Measurements from ENCODE around the gene GAGE12J.
"Not testable (repeated sequence)": the region's sequence is repeated elsewhere in the genome, so short reads cannot be mapped to it uniquely, and the experiment has no call there.

Gene GAGE12J, protein sequence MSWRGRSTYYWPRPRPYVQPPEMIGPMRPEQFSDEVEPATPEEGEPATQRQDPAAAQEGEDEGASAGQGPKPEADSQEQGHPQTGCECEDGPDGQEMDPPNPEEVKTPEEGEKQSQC

GRCh38 chrX:49321737-49322136 lies at the start of gene GAGE12J:
Gene GAGE12J (plus strand): TSS chrX:49322037. CDS start chrX:49323194, 1,157 bp downstream.
- H3K27ac ChIP-seq (ENCODE audit: low read length); H3K4me3 ChIP-seq (ENCODE audit: low read depth in 1 of 2, low read length in 2 of 2); H3K36me3 ChIP-seq (ENCODE audit: control insufficient read depth in 1 of 2, insufficient read depth in 2 of 2, low read length in 2 of 2); H3K4me1 ChIP-seq (ENCODE audit: control insufficient read depth in 1 of 2, insufficient read depth in 2 of 2, low read length in 2 of 2); H3K9me3 ChIP-seq (ENCODE audit: control insufficient read depth in 1 of 2, low read length in 2 of 2); H3K27me3 ChIP-seq (ENCODE audit: low read depth, low read length): not testable (repeated sequence)

- no peak overlapping the region for H3K27ac ChIP-seq (ENCODE audit: low read length)
- no peaks in the 10 kb centered on the region for H3K27me3 ChIP-seq (ENCODE audit: low read depth, low read length)
- H3K4me1 ChIP-seq (ENCODE audit: control insufficient read depth in 1 of 2, insufficient read depth in 2 of 2, low read length in 2 of 2) = peaks cover 7 to 45% of the 10 kb centered on the region in 2 donors
- H3K4me3 ChIP-seq (ENCODE audit: low read depth in 1 of 2, low read length in 2 of 2) = no peak overlapping the region
- no peaks in the 10 kb centered on the region for H3K36me3 ChIP-seq (ENCODE audit: control insufficient read depth in 1 of 2, insufficient read depth in 2 of 2, low read length in 2 of 2)
- H3K9me3 ChIP-seq (ENCODE audit: control insufficient read depth in 1 of 2, low read length in 2 of 2) = no peaks in the 10 kb centered on the region
Observed at GRCh38 chrX:49272421-49272820, 49.4 kb upstream of the GAGE12J start.

DNA sequence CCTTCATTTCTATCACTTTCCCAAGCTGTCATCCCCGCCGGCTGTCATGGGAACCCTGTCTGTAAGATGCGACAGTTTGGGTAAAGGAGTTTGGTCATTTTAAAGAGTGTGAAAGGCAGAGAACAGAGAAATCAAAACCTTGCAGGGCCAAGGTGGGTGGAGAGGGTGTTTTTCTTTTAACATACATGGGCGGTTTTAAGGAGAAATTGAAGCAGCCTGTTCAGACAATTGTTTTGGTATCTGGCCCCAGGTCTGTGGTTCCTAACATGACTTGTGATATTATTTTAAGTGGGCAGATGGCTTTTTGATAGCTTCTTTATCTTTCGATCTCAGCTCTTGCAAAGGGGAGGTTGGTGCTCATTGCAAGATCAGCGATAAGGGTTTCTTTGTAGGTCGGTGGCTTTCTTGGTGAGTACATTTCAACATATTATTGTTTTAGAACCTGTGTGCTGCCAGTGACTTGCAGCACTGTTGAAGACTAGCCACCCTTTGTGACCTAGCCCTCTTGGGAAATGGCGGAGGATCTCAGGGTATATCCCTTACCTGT lies 48.6 kb upstream of the GAGE12J start:
- H3K36me3 ChIP-seq (ENCODE audit: control insufficient read depth in 1 of 2, insufficient read depth in 2 of 2, low read length in 2 of 2) = no peaks in the 10 kb centered on the region
- H3K9me3 ChIP-seq (ENCODE audit: control insufficient read depth in 1 of 2, low read length in 2 of 2) = no peaks in the 10 kb centered on the region
- peaks cover 7 to 45% of the 10 kb centered on the region in 2 donors for H3K4me1 ChIP-seq (ENCODE audit: control insufficient read depth in 1 of 2, insufficient read depth in 2 of 2, low read length in 2 of 2)
- no peak overlapping the region for H3K27ac ChIP-seq (ENCODE audit: low read length)
- H3K4me3 ChIP-seq (ENCODE audit: low read depth in 1 of 2, low read length in 2 of 2) = no peak overlapping the region
- no peaks in the 10 kb centered on the region for H3K27me3 ChIP-seq (ENCODE audit: low read depth, low read length)

DNA sequence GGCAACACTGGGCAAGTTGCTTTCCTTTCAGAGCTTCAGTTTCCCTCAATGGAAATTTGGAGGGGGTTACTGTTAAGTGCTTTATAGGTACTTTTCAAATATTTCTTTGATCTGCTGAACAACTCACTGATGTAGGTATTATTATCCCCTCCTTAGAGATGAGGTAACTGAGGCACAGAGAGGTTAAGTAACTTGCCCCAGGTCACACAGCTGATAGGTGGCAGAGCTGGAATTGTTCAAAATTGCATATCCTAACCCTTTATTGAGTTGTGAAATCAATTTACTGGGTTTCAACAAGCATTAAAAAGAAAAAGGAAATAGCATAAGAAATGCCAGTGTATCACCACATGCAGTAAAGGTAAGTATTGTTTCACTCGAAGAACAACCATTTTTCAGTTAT lies 45.6 kb upstream of the GAGE12J start:
- Histone ChIP-seq H3K9me3 (ENCODE audit: control insufficient read depth in 1 of 2, low read length in 2 of 2) (no peaks in the 10 kb centered on the region), H3K4me1 (ENCODE audit: control insufficient read depth in 1 of 2, insufficient read depth in 2 of 2, low read length in 2 of 2) (peaks cover 7 to 34% of the 10 kb centered on the region in 2 donors), H3K27ac (ENCODE audit: low read length) (no peak overlapping the region), H3K36me3 (ENCODE audit: control insufficient read depth in 1 of 2, insufficient read depth in 2 of 2, low read length in 2 of 2) (no peaks in the 10 kb centered on the region), H3K27me3 (ENCODE audit: low read depth, low read length) (no peaks in the 10 kb centered on the region), H3K4me3 (ENCODE audit: low read depth in 1 of 2, low read length in 2 of 2) (no peak overlapping the region)

- peaks cover 7 to 27% of the 10 kb centered on the region in 2 donors for H3K4me1 ChIP-seq (ENCODE audit: control insufficient read depth in 1 of 2, insufficient read depth in 2 of 2, low read length in 2 of 2)
- H3K4me3 ChIP-seq (ENCODE audit: low read depth in 1 of 2, low read length in 2 of 2) = no peak overlapping the region
- no peak overlapping the region for H3K27ac ChIP-seq (ENCODE audit: low read length)
- H3K27me3 ChIP-seq (ENCODE audit: low read depth, low read length) = no peaks in the 10 kb centered on the region
- H3K36me3 ChIP-seq (ENCODE audit: control insufficient read depth in 1 of 2, insufficient read depth in 2 of 2, low read length in 2 of 2) = no peaks in the 10 kb centered on the region
- H3K9me3 ChIP-seq (ENCODE audit: control insufficient read depth in 1 of 2, low read length in 2 of 2) = no peaks in the 10 kb centered on the region
Observed at GRCh38 chrX:49276671-49277534, 44.9 kb upstream of the GAGE12J start.

DNA sequence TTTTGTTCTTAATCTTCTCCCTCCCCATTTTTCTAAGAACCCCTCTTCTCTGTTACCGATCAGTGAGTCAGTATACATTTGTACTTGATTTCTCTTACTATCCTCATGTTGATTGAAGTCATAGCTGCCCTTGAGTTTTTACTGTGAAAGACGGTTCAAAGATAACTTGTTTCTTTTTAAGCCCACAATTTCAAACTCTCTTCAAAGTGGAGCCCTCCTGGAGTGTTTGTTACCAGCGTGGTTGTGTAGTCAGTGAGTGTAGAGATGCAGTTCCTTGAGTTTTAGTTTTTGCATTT lies 44.4 kb upstream of the GAGE12J start:
- H3K4me3 ChIP-seq (ENCODE audit: low read depth in 1 of 2, low read length in 2 of 2) = no peak overlapping the region
- no peaks in the 10 kb centered on the region for H3K36me3 ChIP-seq (ENCODE audit: control insufficient read depth in 1 of 2, insufficient read depth in 2 of 2, low read length in 2 of 2)
- H3K4me1 ChIP-seq (ENCODE audit: control insufficient read depth in 1 of 2, insufficient read depth in 2 of 2, low read length in 2 of 2) = peaks cover 2 to 22% of the 10 kb centered on the region in 2 donors
- no peaks in the 10 kb centered on the region for H3K9me3 ChIP-seq (ENCODE audit: control insufficient read depth in 1 of 2, low read length in 2 of 2)
- H3K27me3 ChIP-seq (ENCODE audit: low read depth, low read length) = no peaks in the 10 kb centered on the region
- H3K27ac ChIP-seq (ENCODE audit: low read length) = no peak overlapping the region

DNA sequence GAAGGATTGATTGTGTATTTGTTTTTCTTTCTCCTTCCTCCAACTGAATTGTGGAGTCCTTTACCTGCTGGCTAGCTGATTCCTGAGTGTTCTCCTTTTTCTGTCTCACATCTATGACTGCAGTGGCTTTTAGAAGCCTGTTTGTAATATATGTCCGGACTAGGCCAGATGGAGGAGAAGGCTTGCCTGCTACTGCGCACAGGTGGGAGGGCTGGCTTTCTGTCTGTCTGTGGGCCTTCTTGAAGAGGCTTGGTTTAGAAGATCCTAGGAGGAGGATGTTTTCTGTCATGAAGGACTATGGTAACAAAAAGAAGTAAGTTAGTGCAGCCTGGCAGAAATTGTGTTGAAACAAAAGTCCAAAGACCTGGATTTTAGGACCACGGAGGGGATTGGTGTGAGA lies 43.8 kb upstream of the GAGE12J start:
- Histone ChIP-seq H3K4me1 (ENCODE audit: control insufficient read depth in 1 of 2, insufficient read depth in 2 of 2, low read length in 2 of 2) (peaks cover 0 to 17% of the 10 kb centered on the region in 2 donors), H3K4me3 (ENCODE audit: low read depth in 1 of 2, low read length in 2 of 2) (no peak overlapping the region), H3K27ac (ENCODE audit: low read length) (no peak overlapping the region), H3K9me3 (ENCODE audit: control insufficient read depth in 1 of 2, low read length in 2 of 2) (no peaks in the 10 kb centered on the region), H3K36me3 (ENCODE audit: control insufficient read depth in 1 of 2, insufficient read depth in 2 of 2, low read length in 2 of 2) (no peaks in the 10 kb centered on the region), H3K27me3 (ENCODE audit: low read depth, low read length) (no peaks in the 10 kb centered on the region)

- Histone ChIP-seq H3K27me3 (ENCODE audit: low read depth, low read length) (no peaks in the 10 kb centered on the region), H3K9me3 (ENCODE audit: control insufficient read depth in 1 of 2, low read length in 2 of 2) (no peaks in the 10 kb centered on the region), H3K36me3 (ENCODE audit: control insufficient read depth in 1 of 2, insufficient read depth in 2 of 2, low read length in 2 of 2) (no peaks in the 10 kb centered on the region), H3K4me1 (ENCODE audit: control insufficient read depth in 1 of 2, insufficient read depth in 2 of 2, low read length in 2 of 2) (no peaks in the 10 kb centered on the region), H3K27ac (ENCODE audit: low read length) (no peak overlapping the region), H3K4me3 (ENCODE audit: low read depth in 1 of 2, low read length in 2 of 2) (no peak overlapping the region)
Observed at GRCh38 chrX:49282647-49283011, 39.2 kb upstream of the GAGE12J start.

- H3K4me3 ChIP-seq (ENCODE audit: low read depth in 1 of 2, low read length in 2 of 2) = no peak overlapping the region
- no peaks in the 10 kb centered on the region for H3K4me1 ChIP-seq (ENCODE audit: control insufficient read depth in 1 of 2, insufficient read depth in 2 of 2, low read length in 2 of 2)
- H3K9me3 ChIP-seq (ENCODE audit: control insufficient read depth in 1 of 2, low read length in 2 of 2) = no peaks in the 10 kb centered on the region
- no peaks in the 10 kb centered on the region for H3K36me3 ChIP-seq (ENCODE audit: control insufficient read depth in 1 of 2, insufficient read depth in 2 of 2, low read length in 2 of 2)
- H3K27ac ChIP-seq (ENCODE audit: low read length) = no peak overlapping the region
- no peaks in the 10 kb centered on the region for H3K27me3 ChIP-seq (ENCODE audit: low read depth, low read length)
Observed at GRCh38 chrX:49284212-49284611, 37.6 kb upstream of the GAGE12J start.

DNA sequence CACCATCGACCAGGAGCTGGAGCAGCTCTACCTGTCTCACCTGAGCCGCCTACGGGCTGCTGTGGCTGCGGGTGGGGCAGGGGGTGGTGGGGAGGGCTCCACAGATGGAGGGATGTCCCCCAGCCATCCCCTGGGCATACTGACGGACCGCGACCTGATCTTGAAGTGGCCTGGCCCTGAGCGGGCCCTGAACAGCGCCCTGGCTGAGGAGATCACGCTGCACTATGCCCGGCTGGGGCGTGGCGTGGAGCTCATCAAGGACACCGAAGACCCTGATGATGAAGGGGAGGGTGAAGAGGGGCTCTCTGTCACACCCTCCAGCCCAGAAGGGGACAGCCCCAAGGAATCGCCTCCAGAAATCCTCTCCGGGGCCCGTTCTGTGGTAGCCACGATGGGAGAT lies 35.7 kb upstream of the GAGE12J start:
- no peaks in the 10 kb centered on the region for H3K9me3 ChIP-seq (ENCODE audit: control insufficient read depth in 1 of 2, low read length in 2 of 2)
- no peaks in the 10 kb centered on the region for H3K27me3 ChIP-seq (ENCODE audit: low read depth, low read length)
- H3K27ac ChIP-seq (ENCODE audit: low read length) = no peak overlapping the region
- no peaks in the 10 kb centered on the region for H3K36me3 ChIP-seq (ENCODE audit: control insufficient read depth in 1 of 2, insufficient read depth in 2 of 2, low read length in 2 of 2)
- no peaks in the 10 kb centered on the region for H3K4me1 ChIP-seq (ENCODE audit: control insufficient read depth in 1 of 2, insufficient read depth in 2 of 2, low read length in 2 of 2)
- no peak overlapping the region for H3K4me3 ChIP-seq (ENCODE audit: low read depth in 1 of 2, low read length in 2 of 2)

DNA sequence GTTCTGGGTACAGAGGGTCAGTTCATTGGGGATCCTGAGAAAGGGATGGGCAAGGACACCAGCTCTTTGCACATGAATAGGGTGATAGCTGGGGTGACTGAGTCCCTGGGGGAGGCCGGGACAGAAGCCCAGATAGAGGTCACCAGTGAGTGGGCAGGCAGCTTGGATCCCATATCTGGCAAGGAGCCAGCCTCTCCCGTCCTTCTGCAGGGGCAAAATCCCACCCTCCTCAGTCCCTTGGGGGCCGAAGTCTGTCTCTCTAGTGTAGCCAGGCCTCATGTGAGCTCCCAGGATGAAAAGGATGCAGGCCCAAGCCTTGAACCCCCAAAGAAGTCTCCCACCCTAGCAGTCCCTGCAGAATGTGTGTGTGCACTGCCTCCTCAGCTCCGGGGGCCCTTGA lies 35.3 kb upstream of the GAGE12J start:
- H3K27ac ChIP-seq (ENCODE audit: low read length) = no peak overlapping the region
- H3K36me3 ChIP-seq (ENCODE audit: control insufficient read depth in 1 of 2, insufficient read depth in 2 of 2, low read length in 2 of 2) = no peaks in the 10 kb centered on the region
- H3K4me3 ChIP-seq (ENCODE audit: low read depth in 1 of 2, low read length in 2 of 2) = no peak overlapping the region
- no peaks in the 10 kb centered on the region for H3K9me3 ChIP-seq (ENCODE audit: control insufficient read depth in 1 of 2, low read length in 2 of 2)
- no peaks in the 10 kb centered on the region for H3K27me3 ChIP-seq (ENCODE audit: low read depth, low read length)
- H3K4me1 ChIP-seq (ENCODE audit: control insufficient read depth in 1 of 2, insufficient read depth in 2 of 2, low read length in 2 of 2) = no peaks in the 10 kb centered on the region

DNA sequence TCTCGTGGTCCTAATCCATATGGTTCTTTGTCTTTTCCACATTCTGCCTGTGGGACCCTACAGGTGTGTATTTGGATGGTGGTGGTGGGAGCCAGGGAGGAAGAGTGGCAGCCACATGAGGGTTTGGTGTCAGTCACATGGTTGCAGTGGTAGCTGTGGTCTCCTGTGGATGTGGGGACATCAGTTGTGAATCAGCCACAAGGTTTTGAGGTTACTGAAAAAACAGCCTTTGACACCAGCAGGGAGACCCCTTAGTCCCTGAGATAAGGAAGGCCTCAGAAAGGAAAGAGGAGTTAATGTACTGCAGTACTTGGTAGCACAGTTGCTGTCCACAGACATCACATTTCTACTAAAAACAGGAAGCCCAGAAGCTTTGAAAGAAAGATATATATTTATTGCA lies 34.2 kb upstream of the GAGE12J start:
- no peaks in the 10 kb centered on the region for H3K27me3 ChIP-seq (ENCODE audit: low read depth, low read length)
- H3K4me1 ChIP-seq (ENCODE audit: control insufficient read depth in 1 of 2, insufficient read depth in 2 of 2, low read length in 2 of 2) = peaks cover 0 to 5% of the 10 kb centered on the region in 2 donors
- H3K27ac ChIP-seq (ENCODE audit: low read length) = no peak overlapping the region

More for the DNA sequence above, 34.2 kb upstream of the GAGE12J start:
- H3K36me3 ChIP-seq (ENCODE audit: control insufficient read depth in 1 of 2, insufficient read depth in 2 of 2, low read length in 2 of 2) = no peaks in the 10 kb centered on the region
- H3K4me3 ChIP-seq (ENCODE audit: low read depth in 1 of 2, low read length in 2 of 2) = no peak overlapping the region
- no peaks in the 10 kb centered on the region for H3K9me3 ChIP-seq (ENCODE audit: control insufficient read depth in 1 of 2, low read length in 2 of 2)
